ENCODE data around the gene DUSP16.
"Not testable (repeated sequence)": the region's sequence is repeated elsewhere in the genome, so short reads cannot be mapped to it uniquely, and the experiment has no call there.

DUSP16 gene

GRCh38 chr12:12491606-12492005 is 71.1 kb downstream of the DUSP16 start:
- no peak for DNase-seq

GRCh38 chr12:12488823-12489550 is 73.7 kb downstream of the DUSP16 start:
- DNase-seq: no peak

GRCh38 chr12:12488296-12488695 is 74.4 kb downstream of the DUSP16 start:
- DNase-seq: no peak

GRCh38 chr12:12487490-12487889 is 75.2 kb downstream of the DUSP16 start:
- DNase-seq: no peak

GRCh38 chr12:12486661-12487240 is 75.9 kb downstream of the DUSP16 start:
- DNase-seq: no peak

- DNase-seq: no peak
Measured at GRCh38 chr12:12483438-12483837, 79.2 kb downstream of the DUSP16 start.

- no peak for DNase-seq
Measured at GRCh38 chr12:12482959-12483358, 79.7 kb downstream of the DUSP16 start.

GRCh38 chr12:12482150-12482761 is 80.4 kb downstream of the DUSP16 start:
- peak in 2 of 4 experiments; percentile 11 to 25 for DNase-seq

GRCh38 chr12:12481631-12482030 is 81.0 kb downstream of the DUSP16 start:
- no peak for DNase-seq

GRCh38 chr12:12480074-12480473 is 82.6 kb downstream of the DUSP16 start:
- no peak for DNase-seq

GRCh38 chr12:12477532-12477890 is 85.2 kb downstream of the DUSP16 start:
- DNase-seq: no peak

GRCh38 chr12:12476857-12477531 is 85.7 kb downstream of the DUSP16 start:
- no peak for DNase-seq

- peak in 3 of 4 experiments; percentile 39 to 52 (median 39) for DNase-seq
Measured at GRCh38 chr12:12474931-12475795, 87.5 kb downstream of the DUSP16 start.

- peak in 1 of 4 experiments; percentile 19 for DNase-seq
Measured at GRCh38 chr12:12474471-12474928, 88.2 kb downstream of the DUSP16 start.

GRCh38 chr12:12473223-12473622 is 89.4 kb downstream of the DUSP16 start:
- no peak for DNase-seq

- not testable (repeated sequence) for DNase-seq
Measured at GRCh38 chr12:12471982-12472961, 90.4 kb downstream of the DUSP16 start.

- DNase-seq: no peak
Measured at GRCh38 chr12:12470751-12471306, 91.8 kb downstream of the DUSP16 start.

GRCh38 chr12:12469386-12469785 is 93.3 kb downstream of the DUSP16 start:
- DNase-seq: no peak

- DNase-seq: no peak
Measured at GRCh38 chr12:12468575-12468974, 94.1 kb downstream of the DUSP16 start.

GRCh38 chr12:12467688-12468261 is 94.9 kb downstream of the DUSP16 start:
- no peak for DNase-seq

- no peak for DNase-seq
Measured at GRCh38 chr12:12467264-12467663, 95.4 kb downstream of the DUSP16 start.
